HepG2 (cell line): ENCODE data around the gene INSIG1. TPM values are rescaled to one million over a fixed set of nuclear protein-coding genes. Genes with fewer than 3 reads are reported as not detected.

Experiments used
- ATAC-seq: fragments of 200-7000 bp; cut with Tn5 transposase; 3 replicates; pipeline ENCODE4 v1.9.1; 2020; ENCODE audit warnings: mild to moderate bottlenecking, moderate library complexity
- BruUV-seq: library from RNA; stranded (reverse); fragments of 400-500 nt; replicated peaks from 2 replicates; lab custom pipeline; 2021; lab: Mats Ljungman, UMichigan
- CTCF ChIA-PET: fragments of 300-600 bp; formaldehyde crosslinking; extraction: SDS; loops from one replicate; lab custom pipeline; 2021; ENCODE audit warnings: low total read pairs, inconsistent platforms, low intra/inter-chr PET ratio; lab: Yijun Ruan, JAX
- POLR2A ChIA-PET: fragments of 350-600 bp; sonication (Branson Sonifier 250); formaldehyde crosslinking; loops from one replicate; lab custom pipeline; 2020; ENCODE audit warnings: antibody characterized with exemption, inconsistent platforms; lab: Yijun Ruan, JAX
- DNase-seq: peaks from one replicate; pipeline ENCODE4 v3.0.0-alpha.2; 2015; ENCODE audit warnings: low spot score
- FAIRE-seq: peaks from 3 replicates; lab custom pipeline; 2011; peaks lifted over from hg19 to GRCh38; lab: Jason Lieb, UNC
- H2AFZ ChIP-seq: one replicate; pipeline ENCODE4 v1.6.1; 2011; ENCODE audit warnings: low read length, inconsistent platforms
- H3K27ac ChIP-seq: fragments of 300-600 bp; 3 replicates; pipeline ENCODE4 v1.8.0; 2011; ENCODE audit warnings: mixed run types, mild to moderate bottlenecking, mixed read lengths, low read length, inconsistent platforms; ENCODE audit not compliant: insufficient read depth; ENCODE audit errors: extremely low read length
- H3K27me3 ChIP-seq, 2 experiments: fragments of 200-600 bp in 1 of 2; 2 replicates in 1 of 2; 3 replicates in 1 of 2; pipeline versions ENCODE4 v1.6.0 to v1.8.0; 2011; ENCODE audit warnings: low read length in 2 of 2, mild to moderate bottlenecking in 2 of 2, moderate library complexity in 2 of 2, inconsistent platforms in 1 of 2; ENCODE audit not compliant: insufficient read depth in 2 of 2, control insufficient read depth in 1 of 2
- H3K36me3 ChIP-seq, 2 experiments: fragments of 200-600 bp in 1 of 2; replicated peaks in 1 of 2; 2 replicates in 1 of 2; 3 replicates in 1 of 2; pipeline versions ENCODE4 v1.5.1 to v1.8.0; 2011; ENCODE audit warnings: low read length in 2 of 2, inconsistent platforms in 1 of 2; ENCODE audit not compliant: insufficient read depth in 2 of 2, control insufficient read depth in 1 of 2
- H3K4me1 ChIP-seq: 2 replicates; pipeline ENCODE4 v1.5.1; 2012; ENCODE audit warnings: low read length, inconsistent platforms; ENCODE audit not compliant: insufficient read depth
- H3K4me2 ChIP-seq: 2 replicates; pipeline ENCODE4 v1.6.0; 2011; ENCODE audit warnings: low read depth, low read length, inconsistent platforms
- H3K4me3 ChIP-seq, 3 experiments: fragments of 200-600 bp in 1 of 3; sonication (generic), shearing (Covaris generic) in 1 of 3; replicated peaks in 1 of 3; 2 replicates each; pipeline ENCODE4 v1.5.1; 2011 to 2016; ENCODE audit warnings: low read length in 3 of 3, inconsistent platforms in 2 of 3, low read depth in 2 of 3, mild to moderate bottlenecking in 2 of 3, control low read depth in 1 of 3, mixed read lengths in 1 of 3; ENCODE audit not compliant: insufficient read depth in 1 of 3
- H3K79me2 ChIP-seq: one replicate; pipeline ENCODE4 v1.6.1; 2011; ENCODE audit warnings: low read length, inconsistent platforms; ENCODE audit not compliant: insufficient read depth
- H3K9ac ChIP-seq: 2 replicates; pipeline ENCODE4 v1.6.0; 2011; ENCODE audit warnings: mild to moderate bottlenecking, low read depth, low read length, inconsistent platforms; ENCODE audit not compliant: insufficient read depth
- H3K9me3 ChIP-seq: 2 replicates; pipeline ENCODE4 v1.5.1; 2012; ENCODE audit warnings: mild to moderate bottlenecking, low read length
- H4K20me1 ChIP-seq: 2 replicates; pipeline ENCODE4 v1.6.0; 2011; ENCODE audit warnings: inconsistent platforms, mild to moderate bottlenecking, low read length, moderate library complexity; ENCODE audit not compliant: insufficient read depth
- FOXC1 ChIP-seq: sonication (generic); formaldehyde crosslinking; IDR thresholded peaks from 2 replicates; pipeline ENCODE4 v1.8.0; 2022; ENCODE audit warnings: mild to moderate bottlenecking, missing genetic modification reagents, borderline replicate concordance
- POLR2AphosphoS5 ChIP-seq: IDR thresholded peaks from 2 replicates; pipeline ENCODE4 v1.6.1; 2012; ENCODE audit warnings: low read depth, low read length
- RCOR2 ChIP-seq: IDR thresholded peaks from 2 replicates; pipeline ENCODE4 v1.6.1; 2016; ENCODE audit warnings: missing biosample characterization, missing genetic modification reagents
- TARDBP ChIP-seq: sonication (generic); formaldehyde crosslinking; IDR thresholded peaks from 2 replicates; pipeline ENCODE4 v1.8.0; 2022; ENCODE audit warnings: mild to moderate bottlenecking, missing genetic modification reagents
- ZNF574 ChIP-seq: sonication (generic); formaldehyde crosslinking; IDR thresholded peaks from 2 replicates; pipeline ENCODE4 v1.4.0; 2020; ENCODE audit warnings: missing genetic modification reagents
- WGBS: methylation state at CpG from one replicate; pipeline ENCODE4 v1.1.6; 2017; ENCODE audit warnings: low lambda C conversion rate; 5-methylcytosine and 5-hydroxymethylcytosine counted together
- in situ Hi-C: cut with HindIII; loops from 2 replicates; pipeline ENCODE4 v1.10.0; 2017; ENCODE audit warnings: low pct_unique_long_range_greater_than_20kb; ENCODE audit not compliant: extremely low pct_ligation_motif_present
- intact Hi-C: fragments of 100-400 bp; cut with micrococcal nuclease; formaldehyde crosslinking; loops from one replicate; pipeline ENCODE4 v1.10.0; 2022; ENCODE audit not compliant: unreplicated experiment
- polyA plus RNA-seq, 8 experiments: library from polyadenylated mRNA; depleted of rRNA in 3 of 8; stranded (reverse) in 7 of 8; unstranded in 1 of 8; fragments of >200 nt; fragmentation: Illumina TruSeq in 4 of 8; extraction: Trizol in 4 of 8; gene quantifications; 2 replicates each; pipeline versions ENCODE4 v1.2.1 to v1.2.3, GENCODE V29; 2011 to 2016; ENCODE audit warnings: low read depth in 4 of 8, missing spikeins in 1 of 8, mixed read lengths in 1 of 8; ENCODE audit not compliant: insufficient read depth in 1 of 8
- total RNA-seq, 5 experiments: library from RNA; depleted of rRNA; stranded (reverse); fragments of >200 nt; fragmentation: Illumina TruSeq; extraction: Trizol; gene quantifications; 2 replicates each; pipeline ENCODE4 v1.2.3, GENCODE V29; 2016; ENCODE audit warnings: low read depth in 1 of 5
- TF ChIP-seq, protein P1 (sequence below): sonication (generic); formaldehyde crosslinking; IDR thresholded peaks from 2 replicates; pipeline ENCODE4 v1.8.1; 2023; ENCODE audit warnings: missing genetic modification reagents, mild to moderate bottlenecking, borderline replicate concordance
- TF ChIP-seq, protein P2 (sequence below), 2 experiments: fragments of 450-650 bp in 1 of 2; sonication (generic) in 1 of 2; formaldehyde crosslinking; IDR thresholded peaks; 2 replicates each; pipeline versions ENCODE4 v1.5.0 to v1.8.0; 2020 to 2022; ENCODE audit warnings: mild to moderate bottlenecking in 1 of 2, missing genetic modification reagents in 1 of 2

The INSIG1 gene
- total and polyA plus RNA-seq, 2 of the 13 experiments (the other 11 are each of a cell fraction or from before 2014, with no cell fraction given): 0.07 to 0.11 TPM

DNA sequence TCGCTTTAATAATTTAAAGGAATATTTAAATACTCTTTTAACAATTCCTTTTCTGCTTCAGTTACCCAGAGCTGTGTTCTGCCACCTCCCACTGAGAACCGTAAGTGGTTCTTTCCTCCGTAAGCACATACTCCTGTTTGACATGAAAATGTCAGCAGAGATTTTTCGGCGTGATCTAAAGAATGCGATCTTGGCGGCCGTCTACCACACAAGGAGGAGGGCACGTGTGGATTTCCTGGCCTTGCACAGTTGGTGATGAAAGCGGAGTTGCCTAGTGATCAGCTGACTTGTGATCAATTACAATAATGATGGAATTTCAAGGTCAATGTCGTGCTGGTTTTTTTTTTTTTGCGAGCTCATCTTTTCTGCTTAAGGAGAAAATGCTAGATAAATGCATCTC is 35.6 kb upstream of the INSIG1 start:
- intact Hi-C loops: no loop called here

More for the DNA sequence above, 35.6 kb upstream of the INSIG1 start:
- no peak overlapping the region for H3K4me3 ChIP-seq
- no peaks in the 10 kb centered on the region for H4K20me1 ChIP-seq
- H3K27me3 ChIP-seq: peaks cover 0 to 31% of the 10 kb centered on the region in 2 experiments
- ChIA-PET CTCF (no interaction called here), POLR2A (no interaction called here)
- no peaks in the 10 kb centered on the region for H3K9me3 ChIP-seq
- H3K79me2 ChIP-seq: no peaks in the 10 kb centered on the region
- TF ChIP-seq RCOR2 (CRISPR knock-in tag) (no peak), TARDBP (CRISPR knock-in tag) (no peak), ZNF574 (CRISPR knock-in tag) (no peak), FOXC1 (CRISPR knock-in tag) (no peak), POLR2AphosphoS5 (no peak)
- TF ChIP-seq, protein P1, sequence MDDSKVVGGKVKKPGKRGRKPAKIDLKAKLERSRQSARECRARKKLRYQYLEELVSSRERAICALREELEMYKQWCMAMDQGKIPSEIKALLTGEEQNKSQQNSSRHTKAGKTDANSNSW (CRISPR knock-in tag): no peak
- TF ChIP-seq, protein P2, sequence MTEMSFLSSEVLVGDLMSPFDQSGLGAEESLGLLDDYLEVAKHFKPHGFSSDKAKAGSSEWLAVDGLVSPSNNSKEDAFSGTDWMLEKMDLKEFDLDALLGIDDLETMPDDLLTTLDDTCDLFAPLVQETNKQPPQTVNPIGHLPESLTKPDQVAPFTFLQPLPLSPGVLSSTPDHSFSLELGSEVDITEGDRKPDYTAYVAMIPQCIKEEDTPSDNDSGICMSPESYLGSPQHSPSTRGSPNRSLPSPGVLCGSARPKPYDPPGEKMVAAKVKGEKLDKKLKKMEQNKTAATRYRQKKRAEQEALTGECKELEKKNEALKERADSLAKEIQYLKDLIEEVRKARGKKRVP (CRISPR knock-in tag; IDR thresholded peaks at IDR 0.05): no peak
- 53% methylated on average over 12 of the region's 12 CpGs for WGBS
- FAIRE-seq: no peak
- H3K9ac ChIP-seq: no peak overlapping the region
- no peak overlapping the region for H3K4me2 ChIP-seq
- H3K36me3 ChIP-seq: no peaks in the 10 kb centered on the region
- no peak overlapping the region for H3K27ac ChIP-seq
- no peak overlapping the region for H2AFZ ChIP-seq
- no peak for DNase-seq
- no peaks in the 10 kb centered on the region for H3K4me1 ChIP-seq
- ATAC-seq: no peak
- in situ Hi-C loops: no loop called here
- BruUV-seq: no TSS peak
